ENCODE data around the gene GSTM1. TPM values are rescaled to one million over a fixed set of nuclear protein-coding genes. Genes with fewer than 3 reads are reported as not detected.

GSTM1 gene
- total RNA-seq, 1 donor = not detected

DNA sequence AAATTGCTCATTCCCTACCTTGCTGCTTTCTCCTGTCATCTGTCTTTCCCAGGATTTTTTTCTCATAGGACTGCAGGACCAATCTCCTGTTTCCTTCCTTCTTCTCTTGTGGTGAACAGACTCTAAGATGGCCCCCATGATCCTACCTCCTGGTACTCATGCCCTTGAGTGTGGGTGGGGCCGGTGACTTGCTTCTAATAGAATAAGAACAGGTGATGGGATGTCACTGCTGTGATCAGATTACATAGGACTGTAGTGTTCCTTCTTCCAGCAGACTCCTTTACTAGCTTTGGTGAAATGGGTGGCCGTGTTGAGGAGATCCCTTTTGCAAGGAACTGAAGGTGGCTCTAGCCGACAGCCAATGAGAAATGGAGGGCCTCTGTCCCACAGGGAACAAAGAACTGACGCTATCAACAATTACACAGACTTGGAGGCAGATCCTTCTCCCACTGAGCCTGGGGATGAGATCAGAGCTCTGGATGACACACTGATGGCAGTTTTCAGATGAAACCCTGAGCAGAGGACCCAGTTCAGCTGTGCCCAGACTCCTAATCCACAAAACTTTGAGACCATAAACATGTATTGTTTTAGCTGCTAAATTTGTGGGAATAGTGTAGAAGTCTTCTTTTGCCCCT, 45.7 kb downstream of the GSTM1 start:
- no peak overlapping the region for H3K4me3 ChIP-seq (ENCODE audit: low read depth, low read length)
- TF ChIP-seq, protein P1, sequence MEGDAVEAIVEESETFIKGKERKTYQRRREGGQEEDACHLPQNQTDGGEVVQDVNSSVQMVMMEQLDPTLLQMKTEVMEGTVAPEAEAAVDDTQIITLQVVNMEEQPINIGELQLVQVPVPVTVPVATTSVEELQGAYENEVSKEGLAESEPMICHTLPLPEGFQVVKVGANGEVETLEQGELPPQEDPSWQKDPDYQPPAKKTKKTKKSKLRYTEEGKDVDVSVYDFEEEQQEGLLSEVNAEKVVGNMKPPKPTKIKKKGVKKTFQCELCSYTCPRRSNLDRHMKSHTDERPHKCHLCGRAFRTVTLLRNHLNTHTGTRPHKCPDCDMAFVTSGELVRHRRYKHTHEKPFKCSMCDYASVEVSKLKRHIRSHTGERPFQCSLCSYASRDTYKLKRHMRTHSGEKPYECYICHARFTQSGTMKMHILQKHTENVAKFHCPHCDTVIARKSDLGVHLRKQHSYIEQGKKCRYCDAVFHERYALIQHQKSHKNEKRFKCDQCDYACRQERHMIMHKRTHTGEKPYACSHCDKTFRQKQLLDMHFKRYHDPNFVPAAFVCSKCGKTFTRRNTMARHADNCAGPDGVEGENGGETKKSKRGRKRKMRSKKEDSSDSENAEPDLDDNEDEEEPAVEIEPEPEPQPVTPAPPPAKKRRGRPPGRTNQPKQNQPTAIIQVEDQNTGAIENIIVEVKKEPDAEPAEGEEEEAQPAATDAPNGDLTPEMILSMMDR (IDR thresholded peaks at IDR 0.05; ENCODE audit: insufficient read depth, low read length) = no peak
- no peak for DNase-seq (ENCODE audit: low read depth)

DNA sequence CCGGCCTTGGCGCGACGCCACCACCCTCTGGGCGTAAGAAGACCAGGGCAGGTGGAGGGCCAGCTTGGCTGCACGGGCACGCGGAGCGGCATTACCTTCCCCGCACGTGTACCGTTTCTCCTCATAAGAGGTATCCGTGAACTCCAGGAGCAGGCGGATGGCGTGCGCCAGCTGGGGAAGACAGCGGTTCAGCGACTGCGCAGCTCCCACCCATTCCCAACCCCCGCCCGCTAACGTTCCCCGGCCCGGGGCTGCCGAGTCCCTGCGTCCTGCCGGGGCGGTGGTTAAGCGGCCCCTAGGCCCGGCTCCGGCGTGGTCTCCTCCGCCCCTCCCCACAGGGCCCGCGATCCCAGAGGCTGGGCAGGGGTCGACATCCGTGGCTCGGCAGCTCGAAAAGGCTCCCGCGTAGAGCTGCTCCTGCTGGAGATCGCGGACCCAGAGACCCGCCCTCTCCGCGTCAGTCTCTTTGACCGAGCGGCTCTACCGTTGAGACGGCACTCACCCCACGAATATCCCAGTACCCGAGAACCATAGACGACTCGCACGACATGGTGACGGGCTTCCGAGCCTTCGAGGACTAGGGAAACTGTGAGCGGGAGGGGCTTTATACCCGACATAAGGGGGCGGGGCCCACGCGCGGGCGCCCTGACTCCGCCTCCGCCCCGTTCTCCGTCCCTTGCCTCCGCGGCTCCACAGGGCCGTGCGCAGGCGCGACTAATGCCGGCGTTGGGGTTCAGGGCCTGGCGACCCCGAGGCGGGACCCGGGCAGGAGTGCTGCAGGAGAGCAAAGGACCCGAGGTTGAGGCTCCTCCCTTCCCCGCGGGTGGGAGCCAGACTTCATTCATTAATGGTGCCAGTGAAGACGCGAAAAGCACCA, 52.4 kb downstream of the GSTM1 start:
- TF ChIP-seq, protein P1 (IDR thresholded peaks at IDR 0.05; ENCODE audit: insufficient read depth, low read length) = no peak
- DNase-seq (ENCODE audit: low read depth) = peak; percentile 68
- H3K4me3 ChIP-seq (ENCODE audit: low read depth, low read length) = peak overlapping the region; percentile 79

DNA sequence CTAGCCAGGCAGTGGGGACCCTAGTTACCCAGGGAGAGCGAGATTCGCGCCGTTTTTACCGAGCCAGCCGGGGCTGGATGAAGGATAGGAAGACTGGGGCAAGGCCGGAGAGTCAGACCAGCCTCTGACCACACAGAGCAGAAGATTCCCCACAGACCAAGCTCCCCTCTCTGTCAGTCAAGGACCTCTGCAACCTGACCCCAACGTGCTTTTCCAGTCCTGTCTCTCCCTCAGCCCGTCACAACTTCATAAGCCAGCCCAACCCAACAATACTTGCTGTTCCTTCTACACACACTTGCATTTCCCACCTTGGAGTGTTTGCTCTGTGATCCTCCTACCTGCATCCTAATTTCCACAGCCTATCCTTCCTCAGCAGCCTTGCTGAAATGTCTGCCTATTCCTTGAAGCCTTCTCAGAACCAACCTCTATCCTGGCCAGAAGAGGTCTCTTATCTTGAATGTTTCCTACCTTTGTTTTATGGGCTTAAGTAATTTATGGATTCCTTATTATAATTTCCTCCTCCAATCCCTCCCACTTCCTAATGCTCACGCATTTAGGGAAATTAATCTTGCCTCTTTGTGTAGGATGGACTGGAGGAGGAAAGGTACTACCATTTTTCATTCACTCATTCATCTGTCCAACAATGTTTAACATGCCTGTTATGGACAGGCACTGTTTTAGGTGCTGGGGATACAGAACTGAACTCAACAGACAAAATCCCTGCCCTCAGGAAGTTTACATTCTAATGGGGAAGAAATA, 53.2 kb downstream of the GSTM1 start, which contains the start of gene GSTM3:
Gene GSTM3 (minus strand): TSS at position 424 of the 759 bp plus-strand sequence. CDS start 751 bp downstream, outside the sequence.
- TF ChIP-seq, protein P1 (IDR thresholded peaks at IDR 0.05; ENCODE audit: insufficient read depth, low read length) = no peak
- DNase-seq (ENCODE audit: low read depth) = no peak
- H3K4me3 ChIP-seq (ENCODE audit: low read depth, low read length) = peak within 1 kb of the TSS; percentile 79

Other genes starting within 250 kb of the GSTM1 start
- gene SYPL2, start 221.3 kb upstream of the GSTM1 start, total RNA-seq (ENCODE audit: low replicate concordance) = 0.25 and 1.7 TPM in 2 replicates
- 1.6 and 2.9 TPM in 2 replicates for gene ATXN7L2, start 203.9 kb upstream of the GSTM1 start, total RNA-seq (ENCODE audit: low replicate concordance)
- gene CYB561D1, start 193.7 kb upstream of the GSTM1 start, total RNA-seq (ENCODE audit: low replicate concordance) = 8.1 and 10.1 TPM in 2 replicates
- gene AMIGO1, start 178.1 kb upstream of the GSTM1 start, total RNA-seq (ENCODE audit: low replicate concordance) = 0.54 and 2.5 TPM in 2 replicates
- under 0.01 TPM in 1 of 2 replicates, not detected in the other for gene GPR61, start 147.9 kb upstream of the GSTM1 start, total RNA-seq (ENCODE audit: low replicate concordance)
- gene GNAI3, start 139.2 kb upstream of the GSTM1 start, total RNA-seq (ENCODE audit: low replicate concordance) = 10.1 and 17.6 TPM in 2 replicates
- 0.18 TPM in 1 of 2 replicates, not detected in the other for gene GNAT2, start 68.2 kb upstream of the GSTM1 start, total RNA-seq (ENCODE audit: low replicate concordance)
- 52.0 and 67.2 TPM in 2 replicates for gene AMPD2, start 68.0 kb upstream of the GSTM1 start, total RNA-seq (ENCODE audit: low replicate concordance)
- 8.7 and 31.6 TPM in 2 replicates for gene GSTM4, start 31.7 kb upstream of the GSTM1 start, total RNA-seq (ENCODE audit: low replicate concordance)
- gene GSTM2, start 19.8 kb upstream of the GSTM1 start, total RNA-seq (ENCODE audit: low replicate concordance) = 14.1 and 27.7 TPM in 2 replicates
- gene GSTM5, start 24.4 kb downstream of the GSTM1 start, total RNA-seq (ENCODE audit: low replicate concordance) = 6.1 and 13.0 TPM in 2 replicates
- gene GSTM3, start 53.2 kb downstream of the GSTM1 start, total RNA-seq (ENCODE audit: low replicate concordance) = 96.0 and 188 TPM in 2 replicates
- not detected in 2 replicates for gene EPS8L3, start 76.1 kb downstream of the GSTM1 start, total RNA-seq (ENCODE audit: low replicate concordance)
- gene CSF1, start 223.0 kb downstream of the GSTM1 start, total RNA-seq (ENCODE audit: low replicate concordance) = 36.5 and 61.9 TPM in 2 replicates